Measurements from ENCODE around the gene ATP6V0E2. TPM values are rescaled to one million over a fixed set of nuclear protein-coding genes. Genes with fewer than 3 reads are reported as not detected.

ATP6V0E2 gene
- total RNA-seq, 1 experiment from 2014 or later = 26.2 TPM

GRCh38 chr7:149838224-149838991 lies 35.4 kb upstream of the ATP6V0E2 start, which contains the start of gene ZNF862 (continued):
- TF ChIP-seq ZNF281 (CRISPR knock-in tag; IDR thresholded peaks at IDR 0.05) = 0 out of 2 replicates have a peak, but pooled peaks have one; percentile 61
- no peak for TF ChIP-seq TCF7 (CRISPR knock-in tag; IDR thresholded peaks at IDR 0.05; ENCODE audit: low read depth)
- TF ChIP-seq AR (CRISPR knock-in tag; IDR thresholded peaks at IDR 0.05) = no peak
- TF ChIP-seq CDX4 (CRISPR knock-in tag; IDR thresholded peaks at IDR 0.05; ENCODE audit: borderline replicate concordance) = no peak
- TF ChIP-seq KAT7 (CRISPR knock-in tag; IDR thresholded peaks at IDR 0.05; ENCODE audit: borderline replicate concordance) = 0 out of 2 replicates have a peak, but pooled peaks have one; percentile 58
- no peak for TF ChIP-seq OVOL2 (CRISPR knock-in tag; IDR thresholded peaks at IDR 0.05; ENCODE audit: borderline replicate concordance)
- TF ChIP-seq ZNF416 (CRISPR knock-in tag; IDR thresholded peaks at IDR 0.05) = no peak
- TF ChIP-seq FOXK1 (CRISPR knock-in tag; IDR thresholded peaks at IDR 0.05) = peak; percentile 60; the same call in 1 of the 2 replicates
- no peak for TF ChIP-seq ZNF263 (CRISPR knock-in tag; IDR thresholded peaks at IDR 0.05; ENCODE audit: low read depth)
- TF ChIP-seq ZNF317 (CRISPR knock-in tag; IDR thresholded peaks at IDR 0.05; ENCODE audit: borderline replicate concordance, low read depth) = no peak
- TF ChIP-seq SOX15 (CRISPR knock-in tag; IDR thresholded peaks at IDR 0.05) = no peak
- no peak for TF ChIP-seq GTF2I (CRISPR knock-in tag; conservative IDR thresholded peaks at IDR 0.05)
- no peak for TF ChIP-seq ZBTB21 (CRISPR knock-in tag; IDR thresholded peaks at IDR 0.05; ENCODE audit: borderline replicate concordance)
- no peak for TF ChIP-seq ARID4B (CRISPR knock-in tag; IDR thresholded peaks at IDR 0.05; ENCODE audit: borderline replicate concordance)
- TF ChIP-seq FOXP1 (CRISPR knock-in tag; IDR thresholded peaks at IDR 0.05; ENCODE audit: borderline replicate concordance) = peak; percentile 70; the same call in 1 of the 2 replicates
- no peak for TF ChIP-seq STAT6 (CRISPR knock-in tag; conservative IDR thresholded peaks at IDR 0.05; ENCODE audit: low read depth)
- peak; percentile 80 for TF ChIP-seq NFYB (CRISPR knock-in tag; conservative IDR thresholded peaks at IDR 0.05; ENCODE audit: low read depth)
- TF ChIP-seq FOXJ3 (CRISPR knock-in tag; IDR thresholded peaks at IDR 0.05; ENCODE audit: borderline replicate concordance) = no peak
- peak; percentile 25; the same call in 1 of the 2 replicates for TF ChIP-seq GABPB1 (CRISPR knock-in tag; IDR thresholded peaks at IDR 0.05)
- TF ChIP-seq ZNF423 (CRISPR knock-in tag; IDR thresholded peaks at IDR 0.05) = peak; percentile 89
- TF ChIP-seq PREB (CRISPR knock-in tag; IDR thresholded peaks at IDR 0.05; ENCODE audit: borderline replicate concordance) = no peak
- TF ChIP-seq NR2C2 (CRISPR knock-in tag; IDR thresholded peaks at IDR 0.05) = no peak
- peak; percentile 57; the same call in 1 of the 2 replicates for TF ChIP-seq CREM (CRISPR knock-in tag; IDR thresholded peaks at IDR 0.05)
- peak; percentile 38; the same call in 1 of the 2 replicates for TF ChIP-seq NFE2L1 (CRISPR knock-in tag; IDR thresholded peaks at IDR 0.05)

Data from WTC11 (cell line).